Mammary microvascular endothelial cell (primary cell): ENCODE data around the gene DAZ4. TPM values are rescaled to one million over a fixed set of nuclear protein-coding genes. Genes with fewer than 3 reads are reported as not detected.

Experiments used
- total RNA-seq: library from RNA; depleted of rRNA; stranded (reverse); fragments of >200 nt; gene quantifications from 2 replicates; pipeline ENCODE4 v1.2.3, GENCODE V29; 2015

DAZ4 gene
- not detected in 2 replicates for total RNA-seq

GRCh38 chrY:24833619-24834018, at the start of gene DAZ4:
Gene DAZ4, plus strand, starts transcription at chrY:24833919. Its CDS starts 208 bp downstream, at chrY:24834127.

DNA sequence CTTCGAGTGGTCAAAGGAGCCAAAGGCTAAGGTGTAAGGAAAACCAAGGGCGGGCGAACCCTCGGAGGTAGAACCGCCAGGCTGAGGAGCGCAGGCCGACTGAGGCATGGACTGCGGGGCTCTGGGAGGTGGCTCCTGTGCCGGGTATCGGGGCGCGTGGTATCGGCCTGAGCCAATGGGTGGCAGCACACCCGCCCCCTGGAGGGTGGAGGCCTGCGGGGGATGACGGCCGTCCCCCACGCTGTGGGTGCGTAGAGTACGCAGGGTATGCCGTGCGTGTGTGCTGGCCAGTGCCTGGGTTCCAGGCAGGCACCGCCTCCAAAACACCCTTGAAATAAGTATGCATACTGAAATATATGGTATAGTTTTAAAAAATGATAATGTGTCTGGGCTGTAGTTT, 20.4 kb upstream of the DAZ4 start, which contains the start of gene DAZ3:
Gene DAZ3 (minus strand): TSS at position 101 of the 400 bp plus-strand sequence. CDS start 208 bp downstream, outside the sequence.

Other genes starting within 250 kb of the DAZ4 start
- not detected in 2 replicates for gene BPY2B, start 215.9 kb upstream of the DAZ4 start, total RNA-seq
- gene DAZ3, start 20.5 kb upstream of the DAZ4 start, total RNA-seq, result not detected in 2 replicates
- not detected in 2 replicates for gene BPY2C, start 218.2 kb downstream of the DAZ4 start, total RNA-seq